Measurements from ENCODE around the gene PIK3CD. TPM values are rescaled to one million over a fixed set of nuclear protein-coding genes. Genes with fewer than 3 reads are reported as not detected.

The PIK3CD gene
- total RNA-seq, 1 donor from 2014 or later: 6.0 TPM

DNA sequence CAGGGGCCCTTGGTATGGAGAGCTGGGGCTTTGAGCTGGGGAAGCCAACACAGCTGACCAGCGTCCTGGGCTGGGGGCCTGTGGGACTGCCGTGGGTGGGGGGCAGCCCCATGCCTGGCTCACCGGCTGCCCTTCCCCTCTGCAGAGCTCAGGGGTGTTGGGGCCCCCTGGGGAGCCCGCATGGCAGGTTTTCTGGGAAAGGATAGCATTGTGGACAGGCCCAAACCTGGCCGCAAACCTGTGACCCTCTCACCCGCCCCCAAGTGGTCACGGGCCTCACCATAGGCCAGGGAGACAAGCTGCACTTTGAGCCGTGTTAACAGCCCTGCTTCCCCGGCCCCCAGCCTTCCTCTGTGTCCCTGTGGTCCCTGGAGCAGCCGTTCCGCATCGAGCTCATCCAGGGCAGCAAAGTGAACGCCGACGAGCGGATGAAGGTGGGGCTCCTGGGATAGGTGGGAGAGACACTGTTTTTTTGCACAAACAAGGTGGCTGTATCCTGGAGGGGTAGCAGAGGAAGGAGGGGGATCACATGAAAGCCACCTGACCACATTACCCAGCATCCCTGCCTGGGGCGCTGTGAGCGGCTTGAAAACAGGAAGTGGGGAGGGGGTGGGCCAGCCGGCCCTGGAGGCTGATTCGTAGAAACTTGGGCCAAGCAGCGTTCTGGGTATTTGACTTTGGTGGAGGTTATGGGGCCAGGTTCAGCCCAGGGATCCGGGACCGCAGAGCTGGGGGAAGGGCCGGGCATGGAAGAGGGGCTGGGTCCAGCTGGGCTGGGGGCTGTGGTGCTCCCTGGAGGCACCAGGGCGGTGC lies 65.9 kb downstream of the PIK3CD start:
- peak; percentile 72 for DNase-seq (ENCODE audit: low spot score)

DNA sequence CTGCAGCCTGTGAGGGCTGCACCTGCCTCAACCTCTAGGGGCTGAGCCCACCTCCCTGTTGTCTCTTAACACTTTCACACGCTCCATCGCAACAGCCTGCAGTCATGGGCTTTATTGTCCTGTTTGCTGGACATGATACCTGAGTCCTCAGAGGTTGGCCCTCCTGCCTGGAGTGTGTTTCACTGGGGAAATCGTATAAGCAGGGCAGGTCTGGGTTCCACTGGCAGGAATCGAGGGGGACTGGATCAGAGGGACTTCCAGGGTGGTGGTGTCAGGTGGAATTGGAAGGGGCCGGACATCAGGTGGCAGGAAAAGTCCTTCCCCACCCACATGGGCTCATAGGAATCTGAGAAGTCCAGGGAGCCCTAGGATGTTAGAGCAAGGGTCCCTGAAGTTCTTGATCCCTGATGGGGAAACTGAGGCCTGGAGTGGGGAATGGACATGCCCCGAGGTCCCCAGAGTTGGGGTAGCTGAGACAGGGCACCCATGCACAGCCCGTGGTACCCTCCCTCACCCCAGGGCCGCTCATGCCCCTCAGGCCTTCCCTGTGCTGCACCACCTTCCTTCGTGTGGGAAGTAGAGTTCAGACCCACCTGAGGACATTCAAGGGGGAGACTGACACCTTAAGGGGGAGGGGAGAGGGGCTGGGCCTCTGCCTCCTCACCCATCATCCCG lies 66.6 kb downstream of the PIK3CD start:
- DNase-seq (ENCODE audit: low spot score): no peak

- no peak for DNase-seq (ENCODE audit: low spot score)
These were observed 68.6 kb downstream of the PIK3CD start for GRCh38 chr1:9719978-9720722.

- DNase-seq (ENCODE audit: low spot score): no peak
These were observed 69.5 kb downstream of the PIK3CD start for GRCh38 chr1:9720785-9721605.

GRCh38 chr1:9721606-9722377 lies 70.3 kb downstream of the PIK3CD start:
- DNase-seq (ENCODE audit: low spot score): no peak

GRCh38 chr1:9722378-9722749 lies 70.8 kb downstream of the PIK3CD start:
- DNase-seq (ENCODE audit: low spot score): no peak

DNA sequence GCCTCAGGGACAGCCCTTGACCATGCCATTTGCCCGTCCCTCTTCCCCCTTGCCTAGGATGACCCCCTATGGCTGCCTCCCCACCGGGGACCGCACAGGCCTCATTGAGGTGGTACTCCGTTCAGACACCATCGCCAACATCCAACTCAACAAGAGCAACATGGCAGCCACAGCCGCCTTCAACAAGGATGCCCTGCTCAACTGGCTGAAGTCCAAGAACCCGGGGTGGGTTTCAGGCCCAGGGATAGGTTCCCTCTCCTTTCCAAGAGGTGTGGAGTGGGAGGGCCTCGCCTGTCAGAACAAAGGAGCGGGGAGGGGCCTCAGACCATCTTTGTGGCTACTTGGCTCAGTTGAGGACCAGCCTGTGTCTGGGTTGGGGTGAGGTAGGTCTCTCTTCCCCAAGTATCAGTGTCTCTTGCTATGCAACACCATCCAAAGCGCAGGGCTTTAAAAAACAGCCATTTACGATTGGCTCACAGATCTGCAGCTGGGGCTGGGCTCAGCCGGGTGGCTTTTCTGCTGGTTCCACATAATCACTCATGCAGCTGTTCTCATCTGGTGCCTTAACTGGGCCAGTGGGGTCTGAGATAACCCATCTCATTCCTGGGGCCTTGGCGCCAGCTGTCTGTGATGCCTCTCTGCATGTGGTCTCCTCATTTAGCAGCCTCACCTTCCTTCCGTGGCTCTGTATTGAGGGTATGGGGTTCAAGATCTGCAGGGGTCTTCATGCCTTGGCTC lies 71.7 kb downstream of the PIK3CD start:
- DNase-seq (ENCODE audit: low spot score): no peak

GRCh38 chr1:9723926-9724325 lies 72.4 kb downstream of the PIK3CD start:
- no peak for DNase-seq (ENCODE audit: low spot score)

- DNase-seq (ENCODE audit: low spot score): no peak
These were observed 73.4 kb downstream of the PIK3CD start for GRCh38 chr1:9724706-9725476.

DNA sequence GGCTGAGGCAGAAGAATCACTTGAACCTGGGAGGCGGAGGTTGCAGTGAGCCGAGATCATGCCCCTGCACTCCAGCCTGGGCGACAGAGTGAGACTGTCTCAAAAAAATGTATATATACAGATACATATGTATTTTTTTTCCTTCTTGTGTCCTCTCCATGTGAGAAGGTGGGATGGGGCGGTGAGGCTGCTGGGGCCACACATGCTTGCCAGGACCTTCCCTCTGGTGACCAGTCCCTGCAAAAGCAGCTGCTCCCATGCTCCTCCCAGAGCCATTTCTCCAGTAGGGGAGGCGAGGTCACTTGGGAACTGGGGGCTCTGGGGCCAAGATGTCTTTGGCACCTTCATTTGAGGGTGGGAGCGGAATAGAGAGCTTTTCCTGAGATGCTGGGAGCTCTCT lies 74.9 kb downstream of the PIK3CD start:
- no peak for DNase-seq (ENCODE audit: low spot score)

DNA sequence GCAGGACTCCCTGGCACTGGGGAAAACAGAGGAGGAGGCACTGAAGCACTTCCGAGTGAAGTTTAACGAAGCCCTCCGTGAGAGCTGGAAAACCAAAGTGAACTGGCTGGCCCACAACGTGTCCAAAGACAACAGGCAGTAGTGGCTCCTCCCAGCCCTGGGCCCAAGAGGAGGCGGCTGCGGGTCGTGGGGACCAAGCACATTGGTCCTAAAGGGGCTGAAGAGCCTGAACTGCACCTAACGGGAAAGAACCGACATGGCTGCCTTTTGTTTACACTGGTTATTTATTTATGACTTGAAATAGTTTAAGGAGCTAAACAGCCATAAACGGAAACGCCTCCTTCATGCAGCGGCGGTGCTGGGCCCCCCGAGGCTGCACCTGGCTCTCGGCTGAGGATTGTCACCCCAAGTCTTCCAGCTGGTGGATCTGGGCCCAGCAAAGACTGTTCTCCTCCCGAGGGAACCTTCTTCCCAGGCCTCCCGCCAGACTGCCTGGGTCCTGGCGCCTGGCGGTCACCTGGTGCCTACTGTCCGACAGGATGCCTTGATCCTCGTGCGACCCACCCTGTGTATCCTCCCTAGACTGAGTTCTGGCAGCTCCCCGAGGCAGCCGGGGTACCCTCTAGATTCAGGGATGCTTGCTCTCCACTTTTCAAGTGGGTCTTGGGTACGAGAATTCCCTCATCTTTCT lies 75.5 kb downstream of the PIK3CD start:
- no peak for DNase-seq (ENCODE audit: low spot score)

DNA sequence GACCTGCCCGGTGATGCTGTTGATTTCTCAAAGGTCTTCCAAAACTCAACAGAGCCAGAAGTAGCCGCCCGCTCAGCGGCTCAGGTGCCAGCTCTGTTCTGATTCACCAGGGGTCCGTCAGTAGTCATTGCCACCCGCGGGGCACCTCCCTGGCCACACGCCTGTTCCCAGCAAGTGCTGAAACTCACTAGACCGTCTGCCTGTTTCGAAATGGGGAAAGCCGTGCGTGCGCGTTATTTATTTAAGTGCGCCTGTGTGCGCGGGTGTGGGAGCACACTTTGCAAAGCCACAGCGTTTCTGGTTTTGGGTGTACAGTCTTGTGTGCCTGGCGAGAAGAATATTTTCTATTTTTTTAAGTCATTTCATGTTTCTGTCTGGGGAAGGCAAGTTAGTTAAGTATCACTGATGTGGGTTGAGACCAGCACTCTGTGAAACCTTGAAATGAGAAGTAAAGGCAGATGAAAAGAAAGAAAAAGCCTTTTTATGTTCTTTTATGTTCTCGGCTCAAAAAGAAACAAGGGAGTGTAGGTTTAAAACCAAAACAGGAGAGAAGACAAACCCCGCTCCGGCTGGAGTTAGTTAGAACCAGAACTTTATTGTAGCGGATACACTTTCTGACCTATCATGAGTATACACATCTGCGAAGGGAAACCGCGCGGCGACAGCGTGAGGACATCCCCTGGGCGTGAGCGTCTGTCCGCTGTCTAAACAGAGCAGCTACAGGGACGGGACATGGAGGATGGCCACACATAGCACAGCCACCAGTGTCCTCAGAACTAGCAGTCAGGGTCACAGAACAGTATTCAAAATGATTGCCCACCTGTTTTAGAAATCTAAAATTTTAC lies 77.1 kb downstream of the PIK3CD start:
- no peak for DNase-seq (ENCODE audit: low spot score)

DNA sequence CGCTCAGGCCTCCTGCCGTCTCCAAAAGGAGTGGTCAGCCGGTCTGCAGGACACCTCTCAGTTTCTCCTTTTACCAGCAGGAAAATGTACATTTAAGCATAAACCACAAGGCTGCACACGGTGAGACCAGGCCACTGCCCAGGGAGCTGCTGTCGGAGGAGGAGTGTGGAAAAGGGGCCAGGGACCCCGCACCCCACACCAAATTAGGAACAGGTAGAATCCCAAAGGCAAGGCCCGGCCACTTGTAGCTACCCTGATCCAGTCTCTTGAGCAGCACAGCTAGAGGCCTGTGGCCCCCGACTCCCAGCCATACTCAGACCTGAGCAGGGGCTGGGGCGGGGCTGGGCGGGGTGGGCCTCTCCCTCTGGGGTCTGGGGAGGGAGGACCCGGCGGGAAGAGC lies 78.0 kb downstream of the PIK3CD start:
- no peak for DNase-seq (ENCODE audit: low spot score)

DNA sequence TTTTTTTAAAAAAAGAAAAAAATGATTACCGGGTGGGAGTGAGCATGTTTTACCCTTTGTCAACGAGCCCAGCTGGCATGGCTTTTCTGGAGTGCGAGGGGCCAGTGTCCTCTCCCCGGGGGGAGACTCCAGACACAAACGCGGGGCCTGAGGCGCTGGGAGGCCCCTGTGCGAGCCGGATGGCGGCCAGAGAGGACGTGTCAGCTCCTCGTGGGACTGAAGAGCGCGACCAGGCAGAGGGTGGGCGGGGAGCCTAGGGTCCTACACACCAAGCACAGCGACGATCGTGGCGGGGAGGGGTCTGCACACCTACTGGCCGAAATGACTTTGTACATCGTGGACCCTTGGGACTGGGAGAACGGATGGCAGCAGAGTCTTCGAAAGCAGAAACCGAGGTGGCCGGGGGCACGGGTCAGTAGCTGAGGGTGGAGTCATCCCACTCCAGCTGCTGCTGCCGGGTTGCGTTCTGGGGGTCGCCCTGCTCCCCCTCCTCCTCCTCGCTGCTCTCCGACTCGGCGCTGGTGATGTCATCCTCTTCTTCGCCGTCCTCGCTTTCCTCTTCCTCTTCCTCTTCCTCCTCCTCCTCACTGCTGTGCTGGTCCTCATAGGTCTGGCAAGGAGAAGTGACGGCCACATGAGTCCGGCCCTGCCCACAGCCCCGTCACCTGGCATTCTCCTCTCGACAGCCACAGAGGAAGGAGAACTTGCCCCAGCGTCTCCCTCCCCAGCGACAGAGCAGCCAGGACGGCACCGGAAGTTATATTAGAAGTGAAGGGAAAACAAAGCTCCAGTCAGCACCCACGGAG lies 78.8 kb downstream of the PIK3CD start:
- peak; percentile 23 for DNase-seq (ENCODE audit: low spot score)

GRCh38 chr1:9731051-9731537 lies 79.6 kb downstream of the PIK3CD start:
- DNase-seq (ENCODE audit: low spot score): no peak

GRCh38 chr1:9731561-9731960 lies 80.0 kb downstream of the PIK3CD start:
- DNase-seq (ENCODE audit: low spot score): no peak
